HG03045 (cell line): ENCODE measurements around the gene TWNK.
"Not testable (repeated sequence)": the region's sequence is repeated elsewhere in the genome, so short reads cannot be mapped to it uniquely, and the experiment has no call there.

Experiments used
- ATAC-seq: cut with Tn5 transposase; IDR thresholded peaks from one replicate; pipeline ENCODE4 v1.9.1; 2021; ENCODE audit warnings: mild to moderate bottlenecking, moderate library complexity; ENCODE audit not compliant: unreplicated experiment

TWNK gene

GRCh38 chr10:100972904-100973535 is 14.3 kb upstream of the TWNK start:
- no peak for ATAC-seq

DNA sequence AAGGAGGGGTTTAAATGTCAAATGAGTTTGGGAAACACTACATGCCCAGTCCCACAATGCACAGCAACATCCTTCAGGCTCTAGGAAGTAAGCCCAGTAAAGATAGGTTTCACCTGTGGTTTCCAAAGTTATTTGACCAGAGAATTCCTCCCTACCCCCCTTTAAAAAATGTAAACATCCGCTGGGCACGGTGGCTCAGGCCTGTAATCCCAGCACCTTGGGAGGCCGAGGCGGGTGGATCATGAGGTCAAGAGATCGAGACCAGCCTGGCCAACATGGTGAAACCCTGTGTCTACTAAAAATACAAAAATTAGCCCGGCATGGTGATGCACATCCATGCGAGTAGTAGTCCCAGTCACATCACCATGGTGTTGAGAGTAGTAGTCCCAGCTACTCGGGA is 11.9 kb upstream of the TWNK start:
- ATAC-seq = not testable (repeated sequence)

- ATAC-seq = no peak
These were observed 10.4 kb upstream of the TWNK start for GRCh38 chr10:100976906-100977305.

DNA sequence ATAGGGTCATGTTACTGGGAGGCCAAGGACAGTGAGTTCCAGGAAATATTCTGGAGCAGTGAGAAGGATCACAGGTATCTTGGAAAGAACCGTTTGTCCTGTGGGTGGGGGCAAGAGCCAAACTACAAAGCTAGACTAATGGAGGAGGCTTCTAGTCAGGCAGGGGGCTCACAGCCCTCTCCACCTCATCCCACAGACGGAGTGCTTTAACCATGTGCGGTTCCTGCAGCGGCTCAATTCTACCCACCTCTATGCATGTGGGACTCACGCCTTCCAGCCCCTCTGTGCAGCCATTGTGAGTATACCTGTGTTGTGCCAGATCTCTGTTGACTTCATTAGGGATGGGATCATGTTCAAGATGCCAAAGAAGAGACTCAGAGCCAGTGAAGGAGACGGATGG is 9.9 kb upstream of the TWNK start:
- ATAC-seq = no peak

DNA sequence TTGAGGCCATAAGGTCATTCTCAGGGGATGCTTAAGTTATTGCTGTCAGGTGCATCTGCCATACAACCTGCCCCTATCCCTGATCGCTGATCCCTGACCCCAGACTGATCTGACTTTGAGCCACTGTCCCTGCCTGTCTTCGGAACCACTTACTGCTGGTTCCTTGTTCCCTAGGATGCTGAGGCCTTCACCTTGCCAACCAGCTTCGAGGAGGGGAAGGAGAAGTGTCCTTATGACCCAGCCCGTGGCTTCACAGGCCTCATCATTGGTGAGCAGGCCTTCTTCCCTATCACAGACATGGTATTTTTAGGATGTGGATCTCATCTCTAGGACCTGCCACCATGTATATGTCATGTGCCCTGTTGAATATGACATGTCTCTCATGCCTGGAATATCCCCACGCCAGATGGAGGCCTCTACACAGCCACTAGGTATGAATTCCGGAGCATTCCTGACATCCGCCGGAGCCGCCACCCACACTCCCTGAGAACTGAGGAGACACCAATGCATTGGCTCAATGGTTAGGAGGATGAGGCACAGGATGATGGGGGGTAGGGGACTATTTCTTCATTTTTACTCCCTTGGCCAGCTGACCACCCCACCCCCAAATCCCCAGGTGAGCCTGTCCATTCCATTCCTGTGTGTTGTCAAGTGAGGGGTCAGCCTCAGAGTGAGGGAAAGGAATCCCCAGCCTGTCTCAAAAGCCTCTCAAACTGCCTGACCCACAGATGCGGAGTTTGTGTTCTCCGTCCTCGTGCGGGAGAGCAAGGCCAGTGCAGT is 9.0 kb upstream of the TWNK start:
- no peak for ATAC-seq

DNA sequence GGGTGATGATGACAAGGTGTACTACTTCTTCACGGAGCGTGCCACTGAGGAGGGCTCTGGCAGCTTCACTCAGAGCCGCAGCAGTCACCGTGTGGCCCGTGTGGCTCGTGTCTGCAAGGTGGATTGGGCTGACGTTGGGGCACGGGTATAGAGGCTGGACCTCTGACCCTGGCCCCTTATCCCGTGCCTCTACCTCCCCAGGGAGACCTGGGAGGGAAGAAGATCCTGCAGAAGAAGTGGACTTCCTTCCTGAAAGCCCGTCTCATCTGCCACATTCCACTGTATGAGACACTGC is 8.5 kb upstream of the TWNK start:
- no peak for ATAC-seq

- no peak for ATAC-seq
These were observed 7.5 kb upstream of the TWNK start for GRCh38 chr10:100979791-100980272.

- no peak for ATAC-seq
These were observed 7.0 kb upstream of the TWNK start for GRCh38 chr10:100980311-100980710.

DNA sequence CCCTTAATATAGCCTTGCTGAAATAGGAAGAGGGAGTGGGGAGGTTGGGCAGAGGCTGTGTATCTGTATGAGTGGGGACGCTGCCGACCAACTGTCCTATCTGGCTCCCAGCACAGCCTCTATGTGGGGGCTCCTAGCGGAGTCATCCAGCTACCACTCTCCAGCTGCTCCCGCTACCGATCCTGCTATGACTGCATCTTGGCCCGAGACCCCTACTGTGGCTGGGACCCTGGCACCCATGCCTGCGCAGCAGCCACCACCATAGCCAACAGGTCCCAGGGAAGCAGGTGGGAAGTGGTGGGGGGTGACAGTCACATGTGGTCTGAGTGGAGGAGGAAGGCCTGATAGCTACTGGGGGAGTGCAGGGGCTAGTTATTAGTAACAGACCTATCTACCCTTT is 6.6 kb upstream of the TWNK start:
- ATAC-seq = no peak

DNA sequence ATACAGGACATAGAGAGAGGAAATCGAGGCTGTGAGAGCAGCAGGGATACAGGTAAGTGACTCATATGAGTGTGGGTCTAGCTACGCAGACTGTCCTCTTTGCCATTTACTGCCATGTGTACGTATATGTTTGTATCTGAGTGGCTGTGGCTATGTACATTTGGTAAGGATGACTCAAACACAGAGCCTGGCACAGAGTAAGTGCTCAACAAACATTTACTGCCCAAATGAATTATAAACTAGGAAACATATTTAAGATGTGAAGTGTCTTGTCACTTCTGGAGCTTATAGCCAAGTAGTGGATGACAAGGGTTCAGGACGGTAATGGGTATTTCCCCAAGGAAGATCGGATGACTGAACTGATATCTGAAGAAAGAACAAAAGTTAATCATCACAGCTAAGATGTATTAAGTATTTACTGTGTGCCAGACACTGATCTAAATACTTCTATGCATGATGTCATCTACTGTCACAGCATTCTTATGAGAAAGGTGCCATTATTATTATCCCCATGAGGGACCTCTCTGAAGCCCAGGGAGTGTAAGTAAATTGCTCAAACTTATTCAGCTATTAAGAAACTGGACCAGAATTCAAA is 6.1 kb upstream of the TWNK start:
- ATAC-seq = no peak

- ATAC-seq = no peak
These were observed 4.2 kb upstream of the TWNK start for GRCh38 chr10:100982916-100983830.

GRCh38 chr10:100983868-100984671 is 3.3 kb upstream of the TWNK start:
- ATAC-seq = no peak

DNA sequence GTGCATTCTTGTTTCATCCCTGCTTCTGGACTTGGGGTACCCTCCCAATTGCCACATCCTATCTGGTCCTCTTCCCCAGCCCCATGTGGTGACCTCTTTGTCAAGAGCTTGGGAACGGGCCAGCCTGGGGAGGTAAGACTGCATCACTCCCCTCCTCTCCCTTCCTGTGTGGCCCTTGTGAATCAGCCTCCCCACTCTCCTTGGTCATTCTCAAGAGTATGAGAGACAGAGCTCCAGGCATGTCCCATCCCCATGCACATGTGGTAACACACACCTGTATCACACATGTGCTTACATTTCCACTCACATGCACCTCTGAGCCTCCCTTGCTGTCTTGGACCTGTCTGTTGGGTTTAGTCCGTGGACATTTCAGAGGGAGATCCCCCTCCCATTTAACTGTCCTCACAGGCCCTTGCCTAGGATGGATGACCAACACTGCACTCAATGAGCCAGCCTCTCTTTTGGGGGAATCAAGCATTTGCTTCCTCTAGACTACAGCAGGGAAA is 2.6 kb upstream of the TWNK start:
- no peak for ATAC-seq

DNA sequence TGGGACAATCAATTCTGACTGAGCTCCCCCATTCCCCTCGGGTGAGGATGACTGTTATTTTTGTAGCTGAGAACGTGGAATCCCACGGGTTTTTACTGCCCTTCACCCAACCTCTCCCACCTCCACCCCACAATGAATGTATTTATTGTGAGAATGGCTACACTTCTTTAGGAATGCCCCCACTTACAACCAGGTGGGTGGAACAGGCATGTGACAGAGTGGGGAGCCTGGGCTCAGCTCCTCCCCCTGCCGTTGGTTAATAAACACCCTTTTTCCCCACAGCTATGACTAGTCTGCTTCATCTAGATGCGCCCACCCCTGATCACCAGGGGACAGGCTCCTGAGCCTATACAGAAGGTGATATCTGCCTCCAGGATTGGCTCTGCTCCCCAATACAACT is 2.0 kb upstream of the TWNK start:
- no peak for ATAC-seq

GRCh38 chr10:100986623-100986951 is 756 bp upstream of the TWNK start:
- ATAC-seq = peak; percentile 6

- no peak for ATAC-seq
These were observed 324 bp downstream of the TWNK start for GRCh38 chr10:100987685-100988049.

GRCh38 chr10:100988166-100988565 is 823 bp downstream of the TWNK start:
- ATAC-seq = no peak

DNA sequence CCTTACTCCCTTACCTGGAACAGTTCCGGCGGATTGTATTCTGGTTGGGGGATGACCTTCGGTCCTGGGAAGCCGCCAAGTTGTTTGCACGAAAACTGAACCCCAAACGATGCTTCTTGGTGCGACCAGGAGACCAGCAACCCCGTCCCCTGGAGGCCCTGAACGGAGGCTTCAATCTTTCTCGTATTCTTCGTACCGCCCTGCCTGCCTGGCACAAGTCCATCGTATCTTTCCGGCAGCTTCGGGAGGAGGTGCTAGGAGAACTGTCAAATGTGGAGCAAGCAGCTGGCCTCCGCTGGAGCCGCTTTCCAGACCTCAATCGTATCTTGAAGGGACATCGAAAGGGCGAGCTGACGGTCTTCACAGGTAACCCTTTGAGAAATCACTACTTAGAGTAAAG is 1.7 kb downstream of the TWNK start:
- no peak for ATAC-seq

- no peak for ATAC-seq
These were observed 6.8 kb downstream of the TWNK start for GRCh38 chr10:100993986-100994708.

- no peak for ATAC-seq
These were observed 7.8 kb downstream of the TWNK start for GRCh38 chr10:100995181-100995580.
